Smooth muscle cell (in vitro differentiated cells): ENCODE results near the gene CCDC183. TPM values are rescaled to one million over a fixed set of nuclear protein-coding genes. Genes with fewer than 3 reads are reported as not detected.
"Not testable (repeated sequence)": the region's sequence is repeated elsewhere in the genome, so short reads cannot be mapped to it uniquely, and the experiment has no call there.

Experiments
- DNase-seq: peaks from one replicate; lab custom pipeline; 2025; ENCODE audit not compliant: unreplicated experiment; lab: John Stamatoyannopoulos, UW
- H2AFZ ChIP-seq: fragments of 200-600 bp; sonication (generic); 2 replicates; pipeline ENCODE4 v1.6.0; 2016; ENCODE audit warnings: antibody characterized with exemption, low read depth, mild to moderate bottlenecking
- H3F3A ChIP-seq: fragments of 200-600 bp; sonication (generic); 2 replicates; pipeline ENCODE4 v1.6.0; 2017; ENCODE audit warnings: antibody characterized with exemption, low read depth
- H3K27ac ChIP-seq: fragments of 200-600 bp; sonication (generic); 2 replicates; pipeline ENCODE4 v1.5.1; 2016; ENCODE audit warnings: low read depth, mild to moderate bottlenecking
- H3K27me3 ChIP-seq: fragments of 200-600 bp; sonication (generic); 2 replicates; pipeline ENCODE4 v1.6.1; 2016; ENCODE audit warnings: low read depth, mild to moderate bottlenecking
- H3K36me3 ChIP-seq: fragments of 200-600 bp; sonication (generic); 2 replicates; pipeline ENCODE4 v1.5.1; 2016; ENCODE audit warnings: low read depth
- H3K4me1 ChIP-seq: fragments of 200-600 bp; sonication (generic); 2 replicates; pipeline ENCODE4 v1.5.1; 2016; ENCODE audit warnings: low read depth
- H3K4me2 ChIP-seq: fragments of 200-600 bp; sonication (generic); 2 replicates; pipeline ENCODE4 v1.6.0; 2016; ENCODE audit warnings: mild to moderate bottlenecking
- H3K4me3 ChIP-seq: fragments of 200-600 bp; sonication (generic); 2 replicates; pipeline ENCODE4 v1.5.1; 2016; ENCODE audit warnings: mild to moderate bottlenecking
- H3K79me2 ChIP-seq: fragments of 200-600 bp; sonication (generic); 2 replicates; pipeline ENCODE4 v1.6.0; 2016; ENCODE audit warnings: low read depth, mild to moderate bottlenecking
- H3K9ac ChIP-seq: fragments of 200-600 bp; sonication (generic); 2 replicates; pipeline ENCODE4 v1.6.0; 2016; ENCODE audit warnings: low read depth
- H3K9me3 ChIP-seq: fragments of 200-600 bp; sonication (generic); replicated peaks from 2 replicates; pipeline ENCODE4 v1.5.1; 2016; ENCODE audit warnings: low read depth
- H4K20me1 ChIP-seq: fragments of 200-600 bp; sonication (generic); 2 replicates; pipeline ENCODE4 v1.6.0; 2016; ENCODE audit warnings: low read depth
- WGBS: methylation state at CpG from one replicate; pipeline ENCODE4 v1.1.7; 2016; ENCODE audit warnings: low lambda C conversion rate; 5-methylcytosine and 5-hydroxymethylcytosine counted together
- polyA plus RNA-seq: library from polyadenylated mRNA; unstranded; fragments of >200 nt; fragmentation: Nextera tagmentation; extraction: Ambion mirVana; gene quantifications from 2 replicates; pipeline ENCODE4 v1.2.1, GENCODE V29; 2016
- total RNA-seq: library from RNA; depleted of rRNA; stranded (reverse); fragments of >200 nt; gene quantifications from 2 replicates; pipeline ENCODE4 v1.2.3, GENCODE V29; 2014
- TF ChIP-seq, protein P1 (sequence below): fragments of 200-600 bp; sonication (generic); IDR thresholded peaks from 2 replicates; pipeline ENCODE4 v1.5.1; 2017; ENCODE audit warnings: borderline replicate concordance, mild to moderate bottlenecking, antibody characterized with exemption; ENCODE audit not compliant: insufficient read depth, poor library complexity, severe bottlenecking

CCDC183 gene
- total and polyA plus RNA-seq, 2 experiments from 2014 or later, result 2.0 to 3.7 TPM

GRCh38 chr9:136843801-136844740 lies 47.9 kb downstream of the CCDC183 start:
- WGBS, result 79% methylated on average over 53 of the region's 99 CpGs
- H3K27ac ChIP-seq, H3K79me2 ChIP-seq, DNase-seq, H3F3A ChIP-seq, H3K4me3 ChIP-seq, H3K9me3 ChIP-seq, H3K9ac ChIP-seq, H3K4me2 ChIP-seq, H3K27me3 ChIP-seq, H2AFZ ChIP-seq, H3K36me3 ChIP-seq: not testable (repeated sequence)
- peaks cover 24% of the 10 kb centered on the region for H3K4me1 ChIP-seq
- peaks cover 26% of the 10 kb centered on the region for H4K20me1 ChIP-seq
- TF ChIP-seq, protein P1, sequence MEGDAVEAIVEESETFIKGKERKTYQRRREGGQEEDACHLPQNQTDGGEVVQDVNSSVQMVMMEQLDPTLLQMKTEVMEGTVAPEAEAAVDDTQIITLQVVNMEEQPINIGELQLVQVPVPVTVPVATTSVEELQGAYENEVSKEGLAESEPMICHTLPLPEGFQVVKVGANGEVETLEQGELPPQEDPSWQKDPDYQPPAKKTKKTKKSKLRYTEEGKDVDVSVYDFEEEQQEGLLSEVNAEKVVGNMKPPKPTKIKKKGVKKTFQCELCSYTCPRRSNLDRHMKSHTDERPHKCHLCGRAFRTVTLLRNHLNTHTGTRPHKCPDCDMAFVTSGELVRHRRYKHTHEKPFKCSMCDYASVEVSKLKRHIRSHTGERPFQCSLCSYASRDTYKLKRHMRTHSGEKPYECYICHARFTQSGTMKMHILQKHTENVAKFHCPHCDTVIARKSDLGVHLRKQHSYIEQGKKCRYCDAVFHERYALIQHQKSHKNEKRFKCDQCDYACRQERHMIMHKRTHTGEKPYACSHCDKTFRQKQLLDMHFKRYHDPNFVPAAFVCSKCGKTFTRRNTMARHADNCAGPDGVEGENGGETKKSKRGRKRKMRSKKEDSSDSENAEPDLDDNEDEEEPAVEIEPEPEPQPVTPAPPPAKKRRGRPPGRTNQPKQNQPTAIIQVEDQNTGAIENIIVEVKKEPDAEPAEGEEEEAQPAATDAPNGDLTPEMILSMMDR, result peak; percentile 47

- Histone ChIP-seq H3F3A (peaks cover 5% of the 10 kb centered on the region), H3K4me2 (no peak overlapping the region), H3K36me3 (no peaks in the 10 kb centered on the region), H3K27me3 (no peaks in the 10 kb centered on the region), H3K9ac (no peak overlapping the region), H3K9me3 (no peaks in the 10 kb centered on the region), H3K4me3 (no peak overlapping the region), H2AFZ (no peak overlapping the region), H4K20me1 (peaks cover 26% of the 10 kb centered on the region), H3K79me2 (peaks cover 3% of the 10 kb centered on the region), H3K4me1 (peaks cover 27% of the 10 kb centered on the region), H3K27ac (no peak overlapping the region)
- TF ChIP-seq, protein P1, result no peak
- DNase-seq, result no peak
- WGBS, result 95% methylated on average over 33 of the region's 88 CpGs
Observed at GRCh38 chr9:136844761-136845464, 48.8 kb downstream of the CCDC183 start.

DNA sequence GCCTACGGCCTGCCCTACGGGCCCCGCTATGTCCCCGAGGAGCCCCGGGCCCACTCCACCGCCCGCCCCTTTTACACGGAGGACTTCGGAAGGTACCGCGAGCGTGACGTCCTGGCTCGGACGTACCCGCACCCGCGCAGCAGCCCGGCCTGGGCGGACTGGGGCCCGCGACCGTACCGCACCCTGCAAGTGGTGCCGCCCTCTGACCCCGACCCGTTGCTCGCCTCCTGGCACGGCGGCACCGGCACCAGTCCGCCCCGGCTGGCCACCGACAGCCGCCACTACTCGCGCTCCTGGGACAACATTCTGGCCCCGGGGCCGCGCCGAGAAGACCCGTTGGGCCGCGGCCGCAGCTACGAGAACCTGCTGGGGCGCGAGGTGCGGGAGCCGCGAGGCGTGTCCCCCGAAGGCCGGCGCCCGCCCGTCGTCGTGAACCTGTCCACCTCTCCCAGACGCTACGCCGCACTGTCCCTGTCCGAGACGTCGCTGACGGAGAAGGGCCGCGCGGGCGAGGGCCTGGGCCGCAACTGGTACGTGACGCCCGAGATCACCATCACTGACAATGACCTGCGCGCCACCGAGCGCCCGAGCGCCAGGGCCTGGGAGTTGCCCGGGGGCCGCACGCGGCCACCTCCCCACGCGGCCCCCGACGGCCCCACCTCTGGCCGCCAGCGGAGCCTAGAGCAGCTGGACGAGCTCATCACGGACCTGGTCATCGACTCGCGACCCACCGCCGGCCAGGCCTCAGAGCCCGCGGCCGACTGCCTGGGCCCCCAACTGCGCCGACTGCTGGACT lies 49.5 kb downstream of the CCDC183 start:
- Histone ChIP-seq H3K4me1 (peaks cover 25% of the 10 kb centered on the region), H3K9ac (no peak overlapping the region), H3K9me3 (no peaks in the 10 kb centered on the region), H3K27ac (no peak overlapping the region), H3K4me3 (no peak overlapping the region), H2AFZ (no peak overlapping the region), H3K36me3 (no peaks in the 10 kb centered on the region), H3K4me2 (peak overlapping the region; percentile 51), H4K20me1 (peaks cover 26% of the 10 kb centered on the region), H3K79me2 (peaks cover 10% of the 10 kb centered on the region), H3K27me3 (no peaks in the 10 kb centered on the region), H3F3A (peaks cover 5% of the 10 kb centered on the region)
- TF ChIP-seq, protein P1, result no peak
- no peak for DNase-seq
- 83% methylated on average over 66 of the region's 102 CpGs for WGBS
